GM13977 (cell line): ENCODE data around the gene SGSM1.

ENCODE experiments used
- DNase-seq: peaks from one replicate; pipeline ENCODE4 v3.0.0; 2012; ENCODE audit warnings: low spot score
- CTCF ChIP-seq: IDR thresholded peaks from 2 replicates; pipeline ENCODE4 v1.5.1; 2012; ENCODE audit warnings: mild to moderate bottlenecking, control low read depth; ENCODE audit not compliant: insufficient read depth; ENCODE audit errors: extremely low read depth, missing control alignments
- in situ Hi-C: fragments of 300-500 bp; cut with MboI; formaldehyde crosslinking; loops from one replicate; pipeline ENCODE4 v1.12.0; 2022; ENCODE audit warnings: low sequenced_read_pairs, low pct_unique_long_range_greater_than_20kb, mixed read lengths, inconsistent platforms; ENCODE audit not compliant: unreplicated experiment

The SGSM1 gene

GRCh38 chr22:24819487-24819886, 13.5 kb downstream of the SGSM1 start:
- DNase-seq: no peak
- in situ Hi-C loops: no loop called here
- TF ChIP-seq CTCF: no peak

GRCh38 chr22:24819911-24820461, 14.0 kb downstream of the SGSM1 start:
- no peak for DNase-seq
- TF ChIP-seq CTCF: no peak
- in situ Hi-C loops: no loop called here

- no peak for DNase-seq
These were observed 16.5 kb downstream of the SGSM1 start for GRCh38 chr22:24822471-24822870.

GRCh38 chr22:24823787-24824186, 17.8 kb downstream of the SGSM1 start:
- DNase-seq: no peak
- in situ Hi-C loops: no loop called here
- no peak for TF ChIP-seq CTCF

More at GRCh38 chr22:24822471-24822870, 16.5 kb downstream of the SGSM1 start:
- in situ Hi-C loops: no loop called here
- no peak for TF ChIP-seq CTCF

- TF ChIP-seq CTCF: no peak
- in situ Hi-C loops: no loop called here
- DNase-seq: no peak
These were observed 18.2 kb downstream of the SGSM1 start for GRCh38 chr22:24824250-24824649.

- no peak for TF ChIP-seq CTCF
- in situ Hi-C loops: no loop called here
- DNase-seq: no peak
These were observed 18.9 kb downstream of the SGSM1 start for GRCh38 chr22:24824915-24825314.
